ENCODE results near the gene FOXO3.
"Not testable (repeated sequence)": the region's sequence is repeated elsewhere in the genome, so short reads cannot be mapped to it uniquely, and the experiment has no call there.

FOXO3 gene

GRCh38 chr6:108682383-108683119 is 121.8 kb downstream of the FOXO3 start:
- not testable (repeated sequence) for DNase-seq (ENCODE audit: low read depth in 2 of 2)

DNA sequence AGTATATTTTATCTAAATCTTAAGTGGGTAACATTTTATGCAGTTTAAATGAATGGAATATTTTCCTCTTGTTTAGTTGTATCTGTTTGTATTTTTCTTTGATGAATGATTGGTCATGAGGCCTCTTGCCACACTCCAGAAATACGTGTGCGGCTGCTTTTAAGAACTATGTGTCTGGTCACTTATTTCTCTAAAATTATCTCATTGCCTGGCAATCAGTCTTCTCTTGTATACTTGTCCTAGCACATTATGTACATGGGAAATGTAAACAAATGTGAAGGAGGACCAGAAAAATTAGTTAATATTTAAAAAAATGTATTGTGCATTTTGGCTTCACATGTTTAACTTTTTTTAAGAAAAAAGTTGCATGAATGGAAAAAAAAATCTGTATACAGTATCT is 123.3 kb downstream of the FOXO3 start:
- DNase-seq (ENCODE audit: low read depth in 2 of 2), result not testable (repeated sequence)

DNA sequence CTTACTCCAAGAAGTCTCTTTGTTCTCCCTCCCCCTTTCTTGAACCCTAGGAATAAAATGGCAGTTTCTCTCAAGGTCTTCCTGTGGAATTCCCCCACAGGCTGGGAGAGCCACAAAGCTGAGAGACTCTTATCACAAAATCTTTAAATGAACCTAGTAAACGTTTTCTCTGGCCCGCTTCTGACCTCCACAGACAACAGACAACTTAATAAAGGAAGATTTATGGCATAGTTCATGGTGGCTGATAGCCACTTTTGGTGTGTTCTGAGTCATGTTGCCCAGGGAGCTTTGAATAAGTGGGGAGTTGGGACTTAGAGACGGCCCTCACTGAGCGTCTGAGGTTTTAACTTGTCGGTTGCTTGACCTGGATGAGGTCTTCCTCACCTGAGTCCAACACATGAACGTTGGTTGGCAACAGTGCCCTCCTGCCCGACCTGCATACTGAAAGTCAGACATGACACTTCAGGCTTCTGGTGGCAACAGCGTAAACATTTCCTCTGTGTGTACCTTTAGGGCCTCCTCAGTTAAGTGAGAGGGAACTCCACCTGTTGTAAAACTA is 124.1 kb downstream of the FOXO3 start:
- no peak for DNase-seq (ENCODE audit: low read depth in 2 of 2)

GRCh38 chr6:108685970-108686369 is 125.3 kb downstream of the FOXO3 start:
- no peak for DNase-seq (ENCODE audit: low read depth in 2 of 2)

- no peak for DNase-seq (ENCODE audit: low read depth in 2 of 2)
Observed at GRCh38 chr6:108686896-108687295, 126.2 kb downstream of the FOXO3 start.

DNA sequence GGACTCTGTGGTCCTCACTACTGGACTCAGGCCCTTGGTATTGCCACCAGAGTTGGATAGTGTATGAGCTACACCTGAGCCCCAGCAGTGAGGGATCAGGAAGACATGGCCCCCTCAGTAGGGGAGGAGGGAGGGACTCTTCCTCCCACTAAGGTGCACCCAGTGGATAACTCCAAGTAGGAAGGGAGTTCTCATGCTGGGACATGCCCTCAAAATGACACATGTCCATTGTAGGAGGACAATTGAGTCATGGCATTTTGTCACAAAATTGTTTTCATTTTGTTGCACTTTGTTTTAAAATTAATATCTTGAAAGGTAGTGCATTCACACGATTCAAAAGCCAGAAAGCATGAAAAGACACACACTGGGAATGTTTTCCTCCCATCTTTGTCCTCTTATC is 127.2 kb downstream of the FOXO3 start:
- DNase-seq (ENCODE audit: low read depth in 2 of 2), result no peak

DNA sequence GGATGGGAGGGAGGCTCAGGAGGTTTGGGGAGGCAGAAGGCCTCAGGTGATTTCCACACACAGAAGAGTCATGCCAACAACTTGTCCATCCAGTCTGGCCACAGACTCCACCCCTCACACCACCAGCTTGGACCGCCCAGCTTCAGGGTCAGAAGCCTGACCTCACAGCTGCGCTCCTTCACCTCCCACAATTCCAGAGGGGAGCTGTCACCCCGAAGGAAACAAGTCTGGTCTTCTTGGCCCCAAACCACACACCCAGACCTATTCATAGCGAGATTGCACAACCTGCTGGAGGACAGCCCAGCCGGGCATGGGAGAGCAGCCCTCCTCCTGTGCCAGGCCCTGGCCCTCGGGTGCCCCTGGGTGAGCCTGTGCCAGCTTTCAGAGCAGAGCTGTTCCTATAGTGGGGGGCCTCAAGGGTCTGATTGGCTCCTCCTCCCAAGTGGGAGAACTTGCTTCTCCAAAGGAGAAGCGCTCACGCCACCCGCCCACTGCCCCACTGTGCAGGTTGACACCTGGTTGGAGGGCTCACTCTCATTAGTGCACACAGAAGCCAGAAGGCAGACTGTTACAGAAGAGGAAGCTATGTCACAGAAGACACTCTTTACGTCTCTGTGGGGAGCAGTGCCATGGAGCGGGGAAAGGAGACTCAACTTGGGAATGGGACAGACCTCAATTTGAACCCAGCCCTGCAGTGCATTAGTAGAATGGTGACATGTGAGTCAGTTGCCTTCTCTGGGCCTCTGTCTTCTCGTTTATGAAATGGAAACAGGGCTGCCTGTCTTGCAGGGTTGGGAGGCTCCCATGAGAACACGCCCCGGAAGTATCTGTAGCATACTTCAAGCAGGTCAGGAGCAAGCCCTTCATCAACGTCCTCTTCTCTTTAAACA is 128.8 kb downstream of the FOXO3 start:
- no peak for DNase-seq (ENCODE audit: low read depth in 2 of 2)

- DNase-seq (ENCODE audit: low read depth in 2 of 2), result no peak
Observed at GRCh38 chr6:108690326-108691049, 129.8 kb downstream of the FOXO3 start.

DNA sequence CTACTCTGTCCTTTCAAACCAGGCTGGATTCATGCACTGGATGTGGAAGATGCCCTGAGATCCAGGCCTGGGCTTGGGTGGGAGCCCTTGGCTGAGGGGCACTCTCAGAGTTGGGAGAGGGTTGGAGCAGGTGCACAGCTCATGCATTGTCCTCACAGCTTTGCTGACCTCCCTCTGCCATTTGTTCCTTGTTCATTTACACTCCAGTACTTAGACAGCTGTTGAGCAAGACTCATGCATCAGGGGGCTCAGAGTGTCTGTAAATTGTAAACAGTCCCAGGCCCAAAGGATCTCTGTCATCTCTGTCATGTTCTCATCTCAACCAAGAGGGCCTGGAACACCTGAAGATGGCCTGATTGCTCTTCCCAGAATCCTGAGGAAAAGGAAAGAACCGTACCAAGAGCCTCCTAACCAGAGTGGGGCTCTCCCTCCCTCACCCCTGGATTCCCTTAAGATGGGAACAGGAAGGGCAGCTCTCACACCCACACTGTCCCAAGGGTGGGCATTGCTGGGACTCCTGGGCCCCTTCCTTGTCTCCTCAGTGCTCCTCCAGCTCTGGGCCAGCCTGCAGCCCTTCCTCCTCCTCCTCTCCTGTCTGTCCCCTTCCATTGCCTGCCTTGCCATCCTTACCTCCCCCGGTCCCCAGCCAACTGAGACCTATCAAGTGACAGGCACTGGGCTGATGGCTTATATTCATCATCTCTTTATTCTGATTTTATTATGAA is 132.9 kb downstream of the FOXO3 start:
- no peak for DNase-seq (ENCODE audit: low read depth in 2 of 2)

- DNase-seq (ENCODE audit: low read depth in 2 of 2), result no peak
Observed at GRCh38 chr6:108694816-108695215, 134.1 kb downstream of the FOXO3 start.

GRCh38 chr6:108697561-108698161 is 136.9 kb downstream of the FOXO3 start:
- DNase-seq (ENCODE audit: low read depth in 2 of 2), result no peak

DNA sequence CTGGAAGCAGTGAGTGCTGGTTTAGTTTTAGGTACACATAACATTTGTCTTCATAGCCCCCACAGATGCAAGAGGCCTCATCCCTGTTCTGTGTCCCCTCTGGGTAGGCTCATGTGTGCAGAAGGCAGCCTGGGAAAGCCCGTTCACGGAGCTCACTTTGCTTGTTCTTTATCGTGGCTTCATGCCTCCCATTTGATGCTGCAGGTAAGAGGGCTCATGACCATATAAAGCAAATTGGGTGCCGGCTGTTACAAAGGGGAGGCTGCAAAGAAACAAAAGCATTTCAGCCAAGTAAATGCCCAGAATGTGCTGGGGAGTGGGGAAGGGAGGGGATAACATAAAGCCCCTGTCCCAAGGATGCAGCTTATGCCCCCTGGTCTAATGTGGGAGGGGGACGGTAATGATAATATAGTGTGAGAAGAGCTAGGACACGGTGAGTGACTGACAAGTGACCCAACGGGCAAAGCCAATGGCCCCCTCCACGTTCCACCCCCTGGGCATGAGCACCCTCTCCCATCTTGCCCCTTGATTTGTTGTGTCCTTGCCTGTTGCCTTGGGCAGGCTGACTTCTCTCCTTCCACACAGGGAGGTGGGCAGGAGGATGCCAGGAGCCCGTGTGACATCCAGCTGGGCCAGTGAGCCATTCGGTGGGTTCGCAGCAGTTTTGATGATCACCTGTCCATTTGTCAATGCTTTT is 138.0 kb downstream of the FOXO3 start:
- DNase-seq (ENCODE audit: low read depth in 2 of 2), result no peak

DNA sequence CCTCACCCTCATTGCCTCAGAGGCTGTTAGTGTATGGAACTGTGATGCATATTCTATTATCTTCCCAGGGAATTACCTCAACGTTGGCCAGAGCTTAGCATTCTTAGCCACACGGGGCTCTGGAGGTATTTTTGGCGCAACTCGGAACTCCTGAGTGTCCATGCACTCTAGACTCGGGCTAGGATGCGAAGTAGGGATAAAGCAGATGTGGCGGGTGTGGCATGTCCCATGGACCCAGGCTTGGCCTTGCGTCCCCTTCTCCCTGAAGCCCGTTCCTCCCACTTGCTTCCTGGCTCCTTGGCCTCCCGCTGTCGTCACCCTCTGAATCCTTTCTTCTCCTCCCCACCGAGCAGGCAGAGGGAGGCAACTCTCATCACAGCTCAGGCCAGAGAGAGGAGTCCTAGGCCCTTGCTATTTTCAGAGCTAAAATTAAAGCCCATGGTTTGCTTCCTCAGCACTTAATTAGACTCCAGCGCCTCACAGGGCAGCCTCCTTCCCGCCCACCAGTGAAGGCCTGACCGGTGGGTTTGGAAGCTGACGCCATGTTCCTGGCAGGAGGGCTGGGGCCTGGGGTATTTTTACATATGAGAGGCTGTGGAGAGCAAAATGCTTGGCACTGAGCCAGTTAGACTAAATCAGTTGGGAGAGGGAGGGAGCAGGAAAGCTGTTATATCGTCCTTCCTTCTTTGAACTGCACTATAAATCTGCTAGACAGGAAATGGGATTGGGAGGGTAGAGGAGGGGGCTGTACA is 138.7 kb downstream of the FOXO3 start:
- DNase-seq (ENCODE audit: low read depth in 2 of 2), result no peak

- no peak for DNase-seq (ENCODE audit: low read depth in 2 of 2)
Observed at GRCh38 chr6:108702106-108702851, 141.6 kb downstream of the FOXO3 start.

- no peak for DNase-seq (ENCODE audit: low read depth in 2 of 2)
Observed at GRCh38 chr6:108706649-108707048, 145.9 kb downstream of the FOXO3 start.

DNA sequence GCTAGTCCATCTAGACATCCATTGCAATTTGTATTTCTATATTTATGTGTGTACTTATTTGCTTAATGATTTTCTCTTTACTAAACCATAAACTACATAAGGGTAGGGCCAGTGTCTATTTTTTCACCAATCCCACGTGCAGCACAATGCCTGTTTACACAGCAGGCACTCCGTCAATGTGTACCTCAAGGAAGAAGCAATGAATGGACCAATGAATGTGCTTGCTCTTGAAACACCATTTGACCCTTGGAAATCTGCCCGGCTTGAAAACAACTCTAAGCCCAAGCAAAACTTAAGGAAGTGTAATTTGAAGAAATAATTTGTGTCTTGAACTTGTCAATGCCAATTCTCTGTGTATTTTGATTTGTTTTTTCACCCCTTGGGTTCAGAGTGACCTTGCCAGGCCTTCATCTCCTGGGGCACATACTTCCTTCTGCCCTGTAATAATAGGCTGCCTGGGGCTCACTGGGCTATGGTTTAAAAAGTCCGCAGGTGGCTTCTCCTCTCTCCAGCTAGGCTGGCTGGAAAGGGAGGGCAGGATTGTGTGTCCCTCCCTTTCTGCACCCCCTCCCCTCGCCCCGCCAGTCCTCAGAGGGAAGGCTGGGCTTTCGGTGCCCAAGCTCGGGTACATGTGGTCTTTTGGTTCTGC is 146.7 kb downstream of the FOXO3 start:
- DNase-seq (ENCODE audit: low read depth in 2 of 2), result no peak

- DNase-seq (ENCODE audit: low read depth in 2 of 2), result no peak
Observed at GRCh38 chr6:108710030-108710429, 149.3 kb downstream of the FOXO3 start.

GRCh38 chr6:108710551-108710950 is 149.8 kb downstream of the FOXO3 start:
- no peak for DNase-seq (ENCODE audit: low read depth in 2 of 2)
